ENCODE data around the gene CEP104.

The CEP104 gene

GRCh38 chr1:3856923-3857790, at the start of gene CEP104, which contains the start of gene DFFB:
Gene CEP104 (minus strand): TSS chr1:3857211. CDS start chr1:3852407, 4,804 bp downstream.
Gene DFFB (plus strand): TSS chr1:3857476. CDS start chr1:3857604, 128 bp downstream.
- peak; percentile 98 for DNase-seq (ENCODE audit: low spot score)

DNA sequence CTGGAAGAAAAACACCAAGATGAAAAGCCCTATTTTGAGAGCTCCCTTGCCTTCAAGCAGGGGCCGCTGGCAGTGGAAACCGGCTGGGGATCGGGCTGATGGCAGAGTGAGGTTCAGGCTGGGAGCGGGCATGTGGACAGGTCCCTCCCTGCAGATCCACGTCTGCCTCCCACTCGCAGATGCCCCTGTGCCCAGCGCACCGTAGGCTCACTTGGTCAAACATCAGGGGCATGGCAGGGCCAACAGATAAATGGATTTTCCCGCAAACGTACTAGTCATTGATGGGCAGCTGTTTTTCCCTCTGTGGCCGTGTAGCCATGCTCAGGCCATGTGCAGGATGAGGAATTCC, 49.6 kb upstream of the CEP104 start:
- no peak for DNase-seq (ENCODE audit: low spot score)

DNA sequence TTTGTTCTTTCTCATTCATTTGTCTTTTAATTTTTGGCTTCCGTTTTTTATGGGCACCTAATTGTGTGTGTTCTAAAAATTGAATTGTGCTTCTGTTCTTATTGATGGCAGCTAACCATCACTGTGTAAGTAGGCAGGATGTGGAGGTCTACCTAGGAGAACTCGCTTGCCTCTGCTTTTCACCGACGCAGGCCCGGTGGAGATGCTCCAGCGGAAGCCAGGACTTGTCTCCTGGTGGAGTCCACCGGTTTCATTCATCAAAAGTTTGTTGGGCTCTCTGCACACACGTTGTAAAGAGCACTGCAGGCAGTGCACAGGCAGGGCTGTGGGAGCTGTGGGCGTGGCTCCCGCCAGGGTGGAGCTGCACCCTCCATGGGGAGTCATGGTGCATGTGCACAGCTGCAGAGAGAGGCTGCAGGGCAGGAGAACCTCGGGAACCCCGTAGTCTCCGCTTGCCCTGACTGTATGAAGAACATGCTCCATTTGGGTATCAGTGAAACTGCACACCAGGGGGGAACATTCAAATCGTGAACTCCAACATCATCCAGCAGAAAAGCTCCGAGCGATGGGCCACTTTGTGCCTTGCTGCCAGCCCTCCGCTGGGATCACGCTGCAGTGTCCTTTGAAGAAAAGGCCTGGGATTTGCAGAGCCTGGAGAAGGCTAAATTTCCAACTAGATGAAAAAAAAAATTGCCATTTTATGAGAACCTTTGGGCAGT, 49.1 kb upstream of the CEP104 start:
- DNase-seq (ENCODE audit: low spot score): no peak

DNA sequence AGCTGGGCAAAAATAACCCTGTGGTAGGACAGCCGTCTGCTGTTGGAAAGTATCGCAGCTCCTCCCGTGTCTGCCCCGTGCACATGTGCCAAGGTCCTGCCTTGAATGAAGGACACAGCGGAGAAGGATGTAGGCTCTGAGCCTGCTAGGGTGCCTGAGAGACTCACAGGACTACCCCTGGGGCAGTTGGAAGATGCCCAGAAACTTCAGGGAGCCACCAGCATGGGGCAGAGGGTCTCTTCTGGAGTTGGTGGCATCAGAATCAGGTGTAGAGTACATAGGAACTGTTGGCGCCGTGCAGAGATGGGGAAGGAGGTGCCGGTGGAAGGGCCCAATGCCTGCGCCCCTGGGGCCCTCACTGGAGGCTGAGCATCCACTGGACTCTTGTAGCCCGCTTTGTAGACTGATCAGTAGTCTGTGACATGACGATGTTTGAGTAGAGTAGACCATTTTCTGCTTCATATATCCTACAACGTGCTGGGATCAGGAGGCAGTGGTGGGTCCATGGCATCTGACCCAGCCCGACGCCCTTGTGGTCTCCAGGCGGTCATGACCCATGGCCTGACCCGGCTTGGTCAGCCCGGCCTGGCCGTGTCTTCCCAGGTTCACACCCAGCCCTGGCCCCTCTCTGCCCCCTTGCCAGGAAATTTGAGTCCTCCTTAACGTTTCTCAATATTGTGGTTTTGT, 48.4 kb upstream of the CEP104 start:
- no peak for DNase-seq (ENCODE audit: low spot score)

- no peak for DNase-seq (ENCODE audit: low spot score)
Measured at GRCh38 chr1:3904843-3905185, 47.8 kb upstream of the CEP104 start.

GRCh38 chr1:3904006-3904842, 47.2 kb upstream of the CEP104 start:
- DNase-seq (ENCODE audit: low spot score): no peak

DNA sequence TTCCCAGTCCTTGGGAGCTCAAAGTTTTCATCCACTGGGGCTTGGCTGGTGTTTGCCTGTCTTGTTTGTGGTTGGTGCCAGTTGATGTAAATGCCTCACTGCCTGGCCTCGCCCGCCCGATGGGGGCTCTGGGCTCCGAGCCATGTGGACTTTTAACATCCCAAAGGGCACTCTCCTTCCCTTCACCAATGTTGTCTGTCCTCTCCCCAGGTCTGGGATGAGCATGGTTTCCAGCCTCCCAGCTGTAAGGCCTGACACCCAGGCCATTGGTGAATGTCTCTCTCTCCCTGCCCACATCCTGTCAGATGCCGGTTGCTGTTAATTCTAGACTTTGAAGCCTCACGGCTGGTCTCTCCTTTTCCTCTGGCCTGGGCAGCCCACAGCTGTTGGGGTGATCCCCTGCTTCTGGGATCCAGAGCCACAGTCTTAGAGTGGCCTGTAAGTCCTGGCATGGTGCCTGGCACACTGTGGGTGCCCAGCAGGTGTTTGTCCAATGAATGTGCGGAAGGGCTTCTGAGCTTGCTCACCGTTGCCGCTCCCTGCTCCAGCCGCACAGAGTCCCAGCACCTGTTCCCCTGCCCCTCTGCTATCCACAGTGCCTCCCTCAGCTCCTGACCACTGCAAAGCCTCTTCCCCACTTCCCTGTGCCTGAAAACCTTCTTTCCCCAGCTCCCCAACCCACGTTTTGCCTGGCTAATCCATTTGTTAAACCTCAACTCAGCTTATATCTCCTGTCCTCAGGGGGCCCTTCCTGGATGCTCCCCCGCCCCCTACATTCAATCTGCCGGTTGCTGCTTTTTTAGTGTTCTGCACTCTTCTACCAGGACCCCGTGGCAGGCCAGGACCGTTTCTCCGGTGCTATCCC, 46.4 kb upstream of the CEP104 start:
- DNase-seq (ENCODE audit: low spot score): peak; percentile 28

GRCh38 chr1:3902571-3903091, 45.6 kb upstream of the CEP104 start:
- peak; percentile 31 for DNase-seq (ENCODE audit: low spot score)

GRCh38 chr1:3902111-3902511, 45.1 kb upstream of the CEP104 start:
- no peak for DNase-seq (ENCODE audit: low spot score)

GRCh38 chr1:3900969-3901529, 44.0 kb upstream of the CEP104 start:
- peak; percentile 91 for DNase-seq (ENCODE audit: low spot score)

DNA sequence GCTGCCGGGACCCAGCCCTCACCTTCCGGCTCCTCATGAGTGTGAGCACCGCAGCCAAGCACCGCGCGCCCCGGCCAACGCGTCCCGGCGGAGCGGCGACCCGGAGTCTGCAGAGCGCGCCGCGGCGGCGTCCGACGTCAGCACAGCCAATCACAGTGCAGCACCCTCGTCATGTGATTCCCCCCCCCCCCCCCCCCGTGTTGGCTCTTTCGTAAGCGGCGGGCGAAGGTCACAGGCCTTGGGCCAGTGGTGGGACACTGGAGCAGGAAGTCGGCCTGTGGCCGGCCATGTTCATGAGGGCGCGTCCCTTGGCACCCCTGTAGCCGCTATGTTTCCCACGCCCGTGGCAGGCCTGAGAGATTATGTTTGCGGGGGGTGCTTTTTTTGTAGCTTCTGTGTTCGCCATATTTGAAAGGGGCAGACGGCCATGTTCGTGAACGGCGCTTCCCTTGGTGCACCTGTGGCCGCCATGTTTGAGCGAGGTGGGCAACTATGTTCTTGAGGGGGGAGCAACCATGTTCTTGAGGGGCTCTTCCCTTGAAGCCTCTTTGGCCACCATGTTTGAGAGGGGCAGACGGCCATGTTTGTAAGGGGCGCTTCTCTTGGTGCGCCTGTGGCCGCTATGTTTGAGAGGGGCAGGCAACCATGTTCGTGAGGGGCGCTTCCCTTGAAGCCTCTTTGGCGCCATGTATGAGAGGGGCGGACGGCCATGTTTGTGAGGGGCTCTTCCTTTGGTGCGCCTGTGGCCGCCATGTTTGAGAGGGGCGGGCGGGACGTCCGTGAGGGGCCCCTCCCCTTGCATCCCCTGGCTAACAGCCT, 43.3 kb upstream of the CEP104 start, which contains the start of gene C1orf174:
Gene C1orf174 (minus strand): TSS at position 123 of the 819 bp plus-strand sequence. CDS start 86 bp downstream, at position 37.
- DNase-seq (ENCODE audit: low spot score): peak; percentile 97

- DNase-seq (ENCODE audit: low spot score): no peak
Measured at GRCh38 chr1:3899754-3900149, 42.7 kb upstream of the CEP104 start.

DNA sequence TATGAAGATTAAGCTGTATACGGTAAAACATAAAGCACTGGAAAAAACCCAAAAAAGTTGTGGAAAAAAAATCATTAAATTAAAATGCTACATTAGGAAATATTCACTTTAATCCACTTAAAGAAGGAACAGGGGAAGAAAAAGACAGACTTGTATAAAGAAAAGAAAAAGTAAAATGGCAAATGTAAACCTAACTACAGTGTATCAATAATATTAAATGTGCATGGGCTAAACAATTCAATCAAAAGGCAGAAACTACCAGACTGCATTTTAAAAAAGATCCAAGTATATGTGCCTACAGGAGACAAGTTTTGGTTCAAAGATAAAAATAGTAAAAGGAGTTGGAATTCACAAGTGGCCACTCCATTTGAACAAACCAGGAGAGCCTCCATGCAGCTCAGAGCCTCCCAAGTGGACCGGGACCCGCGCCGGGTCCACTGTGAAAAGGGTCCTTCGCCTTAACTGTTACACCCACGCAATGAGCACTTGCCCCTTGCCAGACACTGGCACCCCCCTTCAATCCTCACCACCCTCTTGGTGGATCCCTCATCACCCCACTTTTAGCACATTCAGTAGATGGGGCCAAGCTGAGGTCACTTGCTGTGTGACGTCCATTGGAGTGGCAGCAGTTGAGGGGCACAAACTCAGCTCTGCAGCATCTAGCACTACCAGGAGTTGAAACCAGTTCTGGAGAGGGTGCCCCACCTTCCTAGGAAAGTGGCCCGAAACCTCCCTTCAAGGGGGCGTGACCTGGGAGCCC, 42.2 kb upstream of the CEP104 start:
- no peak for DNase-seq (ENCODE audit: low spot score)

GRCh38 chr1:3898475-3898735, 41.4 kb upstream of the CEP104 start:
- no peak for DNase-seq (ENCODE audit: low spot score)

DNA sequence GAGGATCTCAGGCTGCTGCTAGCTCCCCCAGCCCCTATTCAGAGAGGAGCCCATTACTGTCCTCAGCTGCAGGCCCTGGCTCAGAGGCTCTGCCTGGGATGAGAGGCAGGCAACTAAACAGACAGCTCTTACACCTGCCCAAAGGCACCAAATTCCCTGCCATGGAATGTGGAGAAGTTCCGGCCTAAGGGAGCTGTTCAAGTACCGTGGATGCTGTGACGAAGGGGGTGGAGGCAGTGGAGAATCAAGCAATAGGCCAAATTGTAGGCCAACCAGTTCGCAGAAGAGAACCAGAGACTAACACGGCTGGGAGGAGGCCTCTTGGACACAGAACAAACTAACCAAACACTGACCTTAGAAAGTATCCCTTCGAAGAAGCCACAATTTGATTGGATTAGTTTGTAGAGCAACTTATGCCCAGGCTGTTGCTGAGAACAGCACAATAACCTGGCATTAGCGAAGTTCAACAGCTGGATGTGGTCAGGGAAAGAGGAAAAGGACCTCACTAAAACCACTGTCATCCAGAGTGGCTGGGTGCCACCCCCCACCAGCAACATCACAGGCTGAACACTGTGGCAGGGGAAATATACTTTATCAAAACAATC, 39.5 kb upstream of the CEP104 start:
- DNase-seq (ENCODE audit: low spot score): no peak

GRCh38 chr1:3895951-3896325, 38.9 kb upstream of the CEP104 start:
- no peak for DNase-seq (ENCODE audit: low spot score)

DNA sequence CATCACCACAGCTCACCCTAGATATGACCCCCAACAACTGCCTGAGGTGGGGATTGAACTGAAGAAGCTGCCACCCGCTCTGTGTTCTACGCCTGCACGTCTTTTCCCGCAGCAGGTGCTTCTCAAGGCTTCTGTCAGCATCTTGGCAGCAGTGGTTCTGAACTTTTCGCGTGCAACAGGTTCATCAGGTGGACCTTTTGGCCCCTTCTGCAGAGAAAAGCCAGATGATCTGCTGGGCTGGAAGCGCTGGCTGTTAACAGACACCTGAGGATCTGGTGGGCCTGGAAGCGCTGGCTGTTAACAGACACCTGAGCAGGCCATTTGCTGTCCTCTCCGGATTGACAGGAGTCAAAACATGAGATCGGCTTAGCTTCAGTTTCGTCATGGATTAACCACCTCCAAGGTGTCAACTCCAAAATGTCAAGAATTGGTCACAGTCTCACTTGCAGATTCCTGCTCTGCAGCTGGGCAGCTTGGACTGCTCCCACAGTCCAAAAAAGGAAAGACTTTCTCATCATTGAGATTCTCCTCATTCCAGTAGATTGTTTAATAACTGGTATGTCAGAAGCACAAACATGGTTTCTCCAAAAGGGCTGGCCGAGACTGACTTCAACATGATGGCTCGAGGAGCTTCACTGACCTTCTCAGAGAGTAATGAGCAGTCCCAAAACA, 38.4 kb upstream of the CEP104 start:
- DNase-seq (ENCODE audit: low spot score): no peak
